Measurements from ENCODE around the gene SNTG2.

GRCh38 chr2:959457-959856, 8.8 kb downstream of the SNTG2 start:
- TF ChIP-seq CTCF (conservative IDR thresholded peaks at IDR 0.05 in 1 of 2, IDR thresholded peaks at IDR 0.05 in 1 of 2; ENCODE audit: low read depth in 1 of 2, low read length in 2 of 2): no peak
- TF ChIP-seq EZH2 (IDR thresholded peaks at IDR 0.05; ENCODE audit: low read length, missing control alignments): no peak
